MM.1S (cell line): ENCODE data around the gene RSPH6A.

Experiments used
- EZH2 ChIP-seq: fragments of 300-600 bp; sonication (generic); optimal IDR thresholded peaks from 2 replicates; pipeline ENCODE3; 2017; ENCODE audit warnings: low read depth, mild to moderate bottlenecking, antibody characterized with exemption, low read length, mixed read lengths
- EZH2phosphoT487 ChIP-seq: fragments of 300-600 bp; sonication (generic); IDR thresholded peaks from 2 replicates; pipeline ENCODE4 v1.6.1; 2018; ENCODE audit warnings: antibody characterized with exemption, low read length
- TF ChIP-seq, protein P1 (sequence below): fragments of 300-600 bp; sonication (generic); IDR thresholded peaks from 2 replicates; pipeline ENCODE4 v1.5.1; 2016; ENCODE audit warnings: antibody characterized with exemption, low read length, mixed read lengths

GRCh38 chr19:45772912-45773311 lies 42.2 kb downstream of the RSPH6A start:
- TF ChIP-seq, protein P1, sequence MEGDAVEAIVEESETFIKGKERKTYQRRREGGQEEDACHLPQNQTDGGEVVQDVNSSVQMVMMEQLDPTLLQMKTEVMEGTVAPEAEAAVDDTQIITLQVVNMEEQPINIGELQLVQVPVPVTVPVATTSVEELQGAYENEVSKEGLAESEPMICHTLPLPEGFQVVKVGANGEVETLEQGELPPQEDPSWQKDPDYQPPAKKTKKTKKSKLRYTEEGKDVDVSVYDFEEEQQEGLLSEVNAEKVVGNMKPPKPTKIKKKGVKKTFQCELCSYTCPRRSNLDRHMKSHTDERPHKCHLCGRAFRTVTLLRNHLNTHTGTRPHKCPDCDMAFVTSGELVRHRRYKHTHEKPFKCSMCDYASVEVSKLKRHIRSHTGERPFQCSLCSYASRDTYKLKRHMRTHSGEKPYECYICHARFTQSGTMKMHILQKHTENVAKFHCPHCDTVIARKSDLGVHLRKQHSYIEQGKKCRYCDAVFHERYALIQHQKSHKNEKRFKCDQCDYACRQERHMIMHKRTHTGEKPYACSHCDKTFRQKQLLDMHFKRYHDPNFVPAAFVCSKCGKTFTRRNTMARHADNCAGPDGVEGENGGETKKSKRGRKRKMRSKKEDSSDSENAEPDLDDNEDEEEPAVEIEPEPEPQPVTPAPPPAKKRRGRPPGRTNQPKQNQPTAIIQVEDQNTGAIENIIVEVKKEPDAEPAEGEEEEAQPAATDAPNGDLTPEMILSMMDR, result no peak
- no peak for TF ChIP-seq EZH2
- TF ChIP-seq EZH2phosphoT487, result no peak
